SU-DHL-6 (cell line): ENCODE results near the gene ADGRF4.

Experiments used
- CTCF ChIP-seq: fragments of 200-600 bp; sonication (generic); IDR thresholded peaks from one replicate; pipeline ENCODE4 v1.5.1; 2017; ENCODE audit warnings: antibody characterized with exemption, mild to moderate bottlenecking, low read length, moderate library complexity; ENCODE audit not compliant: insufficient read depth, poor library complexity, severe bottlenecking
- EZH2phosphoT487 ChIP-seq: fragments of 200-600 bp; sonication (generic), shearing (Covaris generic); conservative IDR thresholded peaks from 2 replicates; pipeline ENCODE4 v1.6.1; 2018; ENCODE audit warnings: mild to moderate bottlenecking, antibody characterized with exemption, low read length, moderate library complexity, mixed read lengths

- TF ChIP-seq CTCF (no peak), EZH2phosphoT487 (no peak)
Measured at GRCh38 chr6:47721189-47721588, 22.8 kb downstream of the ADGRF4 start.
